Kidney (tissue), 14 donors: ENCODE data around the gene NPAS3. TPM values are rescaled to one million over a fixed set of nuclear protein-coding genes. Genes with fewer than 3 reads are reported as not detected.

ENCODE experiments used
- DNase-seq, 5 donors: peaks; one replicate each; pipeline ENCODE4 v3.0.0-alpha.2; 2013 to 2020
- FAIRE-seq: peaks from 2 replicates; lab custom pipeline; 2012; peaks lifted over from hg19 to GRCh38; lab: Jason Lieb, UNC
- H3K27ac ChIP-seq, 2 donors: one replicate each; pipeline ENCODE4 v1.7.0; 2013; ENCODE audit warnings: low read depth in 2 of 2, low read length in 2 of 2, inconsistent platforms in 1 of 2
- H3K27me3 ChIP-seq: one replicate; pipeline ENCODE4 v1.7.1; 2013; ENCODE audit warnings: low read length, inconsistent platforms; ENCODE audit not compliant: control insufficient read depth, insufficient read depth
- H3K36me3 ChIP-seq, 3 donors: one replicate each; pipeline versions ENCODE4 v1.7.0 to v1.7.1; 2013; ENCODE audit warnings: low read length in 3 of 3, control low read depth in 1 of 3, inconsistent platforms in 1 of 3; ENCODE audit not compliant: insufficient read depth in 3 of 3, control insufficient read depth in 2 of 3
- H3K4me1 ChIP-seq, 3 donors: one replicate each; pipeline versions ENCODE4 v1.7.0 to v1.7.1; 2013; ENCODE audit warnings: low read length in 3 of 3, inconsistent platforms in 1 of 3, low read depth in 1 of 3; ENCODE audit not compliant: control insufficient read depth in 2 of 3, insufficient read depth in 2 of 3
- H3K4me3 ChIP-seq, 3 donors: one replicate each; pipeline versions ENCODE4 v1.7.0 to v1.8.1; 2013; ENCODE audit warnings: low read length in 3 of 3, control low read depth in 1 of 3, inconsistent platforms in 1 of 3
- H3K9ac ChIP-seq, 3 donors: one replicate each; pipeline versions ENCODE4 v1.7.0 to v1.7.1; 2013; ENCODE audit warnings: low read length in 3 of 3, control low read depth in 1 of 3, inconsistent platforms in 1 of 3
- H3K9me3 ChIP-seq, 3 donors: one replicate each; pipeline versions ENCODE4 v1.7.0 to v1.7.1; 2013; ENCODE audit warnings: low read length in 3 of 3, control low read depth in 1 of 3, inconsistent platforms in 1 of 3; ENCODE audit not compliant: control insufficient read depth in 2 of 3, insufficient read depth in 1 of 3
- intact Hi-C: fragments of 100-400 bp; cut with DNase I; formaldehyde crosslinking; loops from one replicate; pipeline ENCODE4 v1.11.1; 2022
- polyA plus RNA-seq: library from polyadenylated mRNA; stranded (reverse); fragments of 350-450 nt; fragmentation: Illumina TruSeq; extraction: RNeasy Lipid Tissue Mini Kit (QIAGEN cat#74804); gene quantifications from one replicate; pipeline ENCODE4 v1.2.3, GENCODE V29; 2014; ENCODE audit warnings: low read depth, low replicate concordance; ENCODE audit not compliant: insufficient read depth
- total RNA-seq: library from RNA; stranded (reverse); fragmentation: NEBNext Ultra II Directional; extraction: Animal tissue kit (Norgen Biotek cat#: 25700); gene quantifications from one replicate; pipeline ENCODE4 v1.2.1, GENCODE V29; 2021
- TF ChIP-seq, protein P1 (sequence below): IDR thresholded peaks from 3 replicates; pipeline ENCODE4 v1.5.1; 2012; ENCODE audit warnings: mild to moderate bottlenecking, moderate library complexity, borderline replicate concordance; ENCODE audit not compliant: insufficient read depth; ENCODE audit errors: extremely low read depth
- donor health status: control.
- donor health status: control.
- donor health status: control.
- donor health status: control.
- donor health status: control.
- donor health status: DM: yes; HTN: yes; CAD: no.
- donor health status: Normal renal cell carcinoma (clear cell type).

Gene NPAS3
- total and polyA plus RNA-seq, 2 donors from 2014 or later: 0.82 to 5.0 TPM

DNA sequence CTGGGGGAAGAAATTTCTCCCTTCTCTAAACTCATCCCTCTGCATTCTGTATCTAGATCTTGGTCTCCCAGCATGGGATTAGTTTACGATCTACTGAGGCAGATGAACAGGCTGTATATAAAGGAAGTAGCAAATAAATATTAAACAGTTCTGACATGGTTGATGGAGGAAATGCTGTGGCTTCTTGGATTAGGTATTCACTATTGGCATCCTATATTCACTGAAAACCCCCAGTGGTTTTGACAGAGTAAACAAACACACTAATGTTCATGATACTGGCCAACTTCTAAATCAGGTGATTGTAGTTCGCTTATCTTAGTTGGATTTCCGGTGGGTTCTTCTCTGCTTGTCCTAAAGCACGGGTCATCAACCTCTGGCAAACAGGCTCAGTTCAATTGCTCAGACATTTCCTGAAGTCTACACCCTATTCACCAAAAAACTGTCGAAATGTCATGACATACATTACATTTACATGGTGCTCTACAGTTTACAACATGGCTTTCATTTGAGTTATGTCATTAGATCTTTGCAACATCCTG lies 578.3 kb downstream of the NPAS3 start:
- H3K9ac ChIP-seq: no peak overlapping the region
- H3K27me3 ChIP-seq: no peaks in the 10 kb centered on the region
- intact Hi-C loops: no loop called here
- no peak overlapping the region for H3K27ac ChIP-seq
- no peaks in the 10 kb centered on the region for H3K36me3 ChIP-seq
- no peak for FAIRE-seq
- no peak for DNase-seq
- no peak overlapping the region for H3K4me3 ChIP-seq
- TF ChIP-seq, protein P1, sequence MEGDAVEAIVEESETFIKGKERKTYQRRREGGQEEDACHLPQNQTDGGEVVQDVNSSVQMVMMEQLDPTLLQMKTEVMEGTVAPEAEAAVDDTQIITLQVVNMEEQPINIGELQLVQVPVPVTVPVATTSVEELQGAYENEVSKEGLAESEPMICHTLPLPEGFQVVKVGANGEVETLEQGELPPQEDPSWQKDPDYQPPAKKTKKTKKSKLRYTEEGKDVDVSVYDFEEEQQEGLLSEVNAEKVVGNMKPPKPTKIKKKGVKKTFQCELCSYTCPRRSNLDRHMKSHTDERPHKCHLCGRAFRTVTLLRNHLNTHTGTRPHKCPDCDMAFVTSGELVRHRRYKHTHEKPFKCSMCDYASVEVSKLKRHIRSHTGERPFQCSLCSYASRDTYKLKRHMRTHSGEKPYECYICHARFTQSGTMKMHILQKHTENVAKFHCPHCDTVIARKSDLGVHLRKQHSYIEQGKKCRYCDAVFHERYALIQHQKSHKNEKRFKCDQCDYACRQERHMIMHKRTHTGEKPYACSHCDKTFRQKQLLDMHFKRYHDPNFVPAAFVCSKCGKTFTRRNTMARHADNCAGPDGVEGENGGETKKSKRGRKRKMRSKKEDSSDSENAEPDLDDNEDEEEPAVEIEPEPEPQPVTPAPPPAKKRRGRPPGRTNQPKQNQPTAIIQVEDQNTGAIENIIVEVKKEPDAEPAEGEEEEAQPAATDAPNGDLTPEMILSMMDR: no peak
- no peaks in the 10 kb centered on the region for H3K9me3 ChIP-seq
- H3K4me1 ChIP-seq: no peaks in the 10 kb centered on the region

DNA sequence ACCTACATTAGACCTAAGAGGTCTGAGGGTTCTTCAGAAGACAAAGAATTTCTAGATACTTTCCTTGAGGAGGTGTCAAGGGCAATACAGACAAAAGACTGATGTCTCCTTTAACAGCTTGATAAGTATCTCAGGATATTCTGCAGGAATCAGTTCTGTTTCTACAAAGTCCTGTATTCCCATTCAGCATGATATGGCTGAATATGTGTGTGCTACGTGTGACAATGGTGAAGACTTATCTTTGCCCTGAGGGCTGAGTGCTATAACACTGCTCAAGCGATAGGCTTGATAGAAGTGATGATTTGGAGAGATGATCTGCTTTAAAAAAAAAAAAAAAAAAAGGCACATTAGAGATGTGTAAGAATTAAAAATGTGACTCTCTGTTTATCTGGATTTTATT lies 582.5 kb downstream of the NPAS3 start:
- Histone ChIP-seq H3K4me3 (no peak overlapping the region), H3K9ac (no peak overlapping the region), H3K27me3 (no peaks in the 10 kb centered on the region), H3K27ac (no peak overlapping the region), H3K9me3 (no peaks in the 10 kb centered on the region), H3K4me1 (no peaks in the 10 kb centered on the region), H3K36me3 (no peaks in the 10 kb centered on the region)
- TF ChIP-seq, protein P1: no peak
- intact Hi-C loops: no loop called here
- FAIRE-seq (no peak), DNase-seq (no peak)

DNA sequence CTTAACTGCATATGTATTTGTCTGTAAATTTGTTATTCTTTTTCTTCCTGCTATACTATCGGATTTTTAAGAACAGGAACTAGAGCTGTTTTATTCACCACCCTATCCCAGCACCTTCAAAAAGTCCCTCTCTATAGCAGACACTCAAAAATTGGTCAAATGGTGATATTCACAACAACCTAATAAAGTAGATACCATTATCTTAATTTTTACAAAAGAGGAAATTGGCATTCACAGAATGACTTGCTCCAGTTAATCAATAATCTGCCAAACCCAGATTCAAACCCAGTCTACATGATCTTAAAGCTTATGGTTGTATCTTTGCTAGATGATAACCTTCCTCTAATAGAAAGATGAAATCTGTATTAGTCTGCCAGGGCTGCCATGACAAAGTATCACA lies 585.6 kb downstream of the NPAS3 start:
- TF ChIP-seq, protein P1: no peak
- H3K27me3 ChIP-seq: no peaks in the 10 kb centered on the region
- intact Hi-C loops: no loop called here
- no peaks in the 10 kb centered on the region for H3K4me1 ChIP-seq
- no peaks in the 10 kb centered on the region for H3K36me3 ChIP-seq
- no peak for DNase-seq
- FAIRE-seq: no peak
- H3K9me3 ChIP-seq: no peaks in the 10 kb centered on the region
- H3K9ac ChIP-seq: no peak overlapping the region
- no peak overlapping the region for H3K4me3 ChIP-seq
- no peak overlapping the region for H3K27ac ChIP-seq

DNA sequence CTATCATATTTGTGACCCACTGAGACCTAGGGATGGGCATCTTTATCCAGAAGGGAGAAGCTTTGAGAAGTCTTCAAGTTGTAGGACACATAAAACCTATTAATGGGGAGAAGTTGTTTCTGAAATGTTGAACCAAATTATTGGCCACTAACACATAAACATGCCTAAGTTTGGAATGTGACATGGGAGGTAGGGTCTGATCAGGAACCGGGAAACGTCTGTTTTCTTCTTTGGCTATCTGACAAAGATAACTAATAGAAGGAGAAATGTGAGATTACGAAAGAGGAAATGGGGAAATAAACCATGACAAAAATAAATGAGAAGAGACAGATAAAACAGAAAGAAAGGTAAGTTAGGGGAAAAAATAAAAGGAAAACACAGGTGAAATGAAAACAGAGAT lies 586.9 kb downstream of the NPAS3 start:
- Histone ChIP-seq H3K9me3 (no peaks in the 10 kb centered on the region), H3K36me3 (no peaks in the 10 kb centered on the region), H3K9ac (no peak overlapping the region), H3K27ac (no peak overlapping the region), H3K27me3 (no peaks in the 10 kb centered on the region), H3K4me3 (no peak overlapping the region), H3K4me1 (no peaks in the 10 kb centered on the region)
- no peak for FAIRE-seq
- TF ChIP-seq, protein P1: no peak
- intact Hi-C loops: no loop called here
- no peak for DNase-seq
